GM10248 (cell line): ENCODE results near the gene PDE4B.

Source experiments
- CTCF ChIA-PET: fragments of 300-600 bp; sonication (Branson Sonifier 250); formaldehyde crosslinking; extraction: SDS; loops from one replicate; lab custom pipeline; 2021; ENCODE audit warnings: antibody characterized with exemption; lab: Yijun Ruan, JAX
- POLR2A ChIA-PET: fragments of 350-650 bp; sonication (Branson Sonifier 250); formaldehyde crosslinking; extraction: SDS; loops from one replicate; lab custom pipeline; 2020; ENCODE audit warnings: antibody characterized with exemption; lab: Yijun Ruan, JAX
- DNase-seq: peaks from one replicate; pipeline ENCODE4 v3.0.0; 2012; ENCODE audit errors: extremely low spot score
- TF ChIP-seq, protein P1 (sequence below): IDR thresholded peaks from 2 replicates; pipeline ENCODE4 v1.5.1; 2012; ENCODE audit warnings: mild to moderate bottlenecking, low read depth; ENCODE audit errors: extremely low read depth, missing control alignments, control extremely low read depth

PDE4B gene

DNA sequence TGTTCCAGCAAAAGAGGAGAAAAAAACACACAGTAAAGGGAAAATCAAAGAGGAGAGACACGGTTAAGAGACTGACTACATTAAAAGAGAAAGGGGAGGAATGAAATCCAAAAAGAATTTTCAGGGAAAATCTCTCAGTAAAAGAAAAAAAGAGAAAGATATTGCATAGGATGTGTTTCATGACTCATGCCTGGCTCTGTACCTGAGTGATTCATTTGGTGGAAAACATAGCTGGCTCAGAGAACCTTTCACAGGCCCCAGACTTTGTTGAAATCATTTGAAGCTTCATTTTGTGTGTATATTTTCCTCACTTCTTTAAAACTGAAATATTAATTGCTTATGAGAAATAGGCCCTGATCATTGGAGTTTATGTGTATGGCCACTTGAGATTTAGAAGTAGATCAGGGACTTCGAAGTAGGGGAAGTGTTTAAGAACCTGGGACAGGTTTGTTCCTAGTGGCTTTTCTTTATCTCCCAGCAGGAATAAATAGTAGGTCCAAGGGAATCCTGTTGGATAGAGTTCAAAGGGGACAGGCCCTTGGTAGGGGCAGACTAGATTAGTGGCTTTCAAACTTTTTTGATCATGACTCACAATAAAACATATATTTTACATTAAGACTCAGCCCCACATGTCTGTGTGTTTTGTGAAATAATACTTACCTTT, 502.1 kb downstream of the PDE4B start:
- CTCF ChIA-PET: interaction anchor here (1.4 to 6.4 kb wide), 4 partner anchors 8 to 152 kb away, joined by 3 to 45 read pairs (median 8); no protein-coding TSS in a partner anchor
- POLR2A ChIA-PET: no interaction called here
- DNase-seq: no peak
- TF ChIP-seq, protein P1, sequence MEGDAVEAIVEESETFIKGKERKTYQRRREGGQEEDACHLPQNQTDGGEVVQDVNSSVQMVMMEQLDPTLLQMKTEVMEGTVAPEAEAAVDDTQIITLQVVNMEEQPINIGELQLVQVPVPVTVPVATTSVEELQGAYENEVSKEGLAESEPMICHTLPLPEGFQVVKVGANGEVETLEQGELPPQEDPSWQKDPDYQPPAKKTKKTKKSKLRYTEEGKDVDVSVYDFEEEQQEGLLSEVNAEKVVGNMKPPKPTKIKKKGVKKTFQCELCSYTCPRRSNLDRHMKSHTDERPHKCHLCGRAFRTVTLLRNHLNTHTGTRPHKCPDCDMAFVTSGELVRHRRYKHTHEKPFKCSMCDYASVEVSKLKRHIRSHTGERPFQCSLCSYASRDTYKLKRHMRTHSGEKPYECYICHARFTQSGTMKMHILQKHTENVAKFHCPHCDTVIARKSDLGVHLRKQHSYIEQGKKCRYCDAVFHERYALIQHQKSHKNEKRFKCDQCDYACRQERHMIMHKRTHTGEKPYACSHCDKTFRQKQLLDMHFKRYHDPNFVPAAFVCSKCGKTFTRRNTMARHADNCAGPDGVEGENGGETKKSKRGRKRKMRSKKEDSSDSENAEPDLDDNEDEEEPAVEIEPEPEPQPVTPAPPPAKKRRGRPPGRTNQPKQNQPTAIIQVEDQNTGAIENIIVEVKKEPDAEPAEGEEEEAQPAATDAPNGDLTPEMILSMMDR: no peak

DNA sequence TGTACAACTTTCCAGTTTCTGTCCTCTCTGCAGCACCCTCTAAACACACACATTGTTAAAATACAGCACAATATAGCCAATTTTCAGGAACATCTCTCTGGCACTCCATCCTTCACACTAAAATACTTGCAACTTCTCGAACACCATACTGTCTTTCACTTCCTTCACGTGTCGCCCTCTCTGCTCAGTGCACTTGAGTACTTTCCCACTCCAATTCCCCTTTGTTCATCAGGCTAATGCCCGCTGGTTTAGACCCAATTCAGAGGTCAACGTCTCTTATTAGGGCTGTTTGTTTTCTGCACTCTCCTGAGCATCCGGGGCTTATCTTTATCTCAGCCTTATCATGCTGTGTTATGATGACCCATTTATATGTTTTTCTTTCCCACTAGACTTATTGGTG, 503.1 kb downstream of the PDE4B start:
- ChIA-PET CTCF (interaction anchor here (0.9 to 6.4 kb wide), 7 partner anchors 8 to 151 kb away, joined by 3 to 45 read pairs (median 4); no protein-coding TSS in a partner anchor), POLR2A (interaction anchor here (0.5 kb wide), 1 partner anchor 84 kb away, joined by 3 read pairs; no protein-coding TSS in a partner anchor)
- DNase-seq: no peak
- TF ChIP-seq, protein P1: no peak

DNA sequence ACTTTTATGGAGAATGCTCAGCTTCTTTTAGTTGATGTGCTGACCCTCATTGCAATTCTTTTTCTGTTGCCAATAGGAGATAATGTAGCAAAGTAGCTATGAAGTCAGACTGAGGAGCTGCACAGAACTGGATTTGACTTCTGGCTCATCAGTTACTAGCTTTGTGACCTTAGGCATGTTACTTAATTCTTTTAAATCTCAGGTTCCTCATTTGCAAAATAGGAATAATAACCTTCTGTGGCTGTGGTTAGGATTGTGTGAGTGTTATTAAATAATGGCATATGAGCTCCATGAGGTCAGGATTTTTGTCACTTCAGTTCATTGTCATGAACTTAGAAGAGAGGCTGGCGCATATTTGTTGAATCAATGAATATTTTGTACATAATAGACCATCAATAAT, 503.7 kb downstream of the PDE4B start:
- TF ChIP-seq, protein P1: no peak
- POLR2A ChIA-PET: no interaction called here
- DNase-seq: no peak
- CTCF ChIA-PET: interaction anchor here (0.9 to 3.0 kb wide), 7 partner anchors 10 to 150 kb away, joined by 3 to 11 read pairs (median 4); no protein-coding TSS in a partner anchor

DNA sequence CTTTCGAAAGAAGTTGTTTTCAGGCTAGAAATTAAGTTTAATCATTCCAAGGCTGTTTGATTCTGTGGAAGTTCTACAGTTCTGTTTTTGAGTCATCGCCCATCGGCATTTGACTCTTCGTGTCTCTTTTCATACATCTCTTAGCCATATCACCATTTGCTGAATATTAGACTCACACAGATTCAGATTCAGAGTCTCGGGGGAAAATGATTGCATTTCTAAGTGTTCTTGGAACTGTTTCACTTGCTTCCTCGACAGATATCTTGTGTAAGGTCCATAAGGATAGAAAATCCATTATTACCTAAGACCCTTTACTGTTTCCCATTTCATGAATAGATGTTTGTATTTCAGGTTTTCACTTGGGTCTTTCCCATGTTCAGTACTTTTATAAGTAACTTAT, 504.3 kb downstream of the PDE4B start:
- ChIA-PET CTCF (interaction anchor here (0.9 to 1.4 kb wide), 4 partner anchors 15 to 149 kb away, joined by 3 to 5 read pairs (median 4); no protein-coding TSS in a partner anchor), POLR2A (no interaction called here)
- TF ChIP-seq, protein P1: no peak
- DNase-seq: no peak

DNA sequence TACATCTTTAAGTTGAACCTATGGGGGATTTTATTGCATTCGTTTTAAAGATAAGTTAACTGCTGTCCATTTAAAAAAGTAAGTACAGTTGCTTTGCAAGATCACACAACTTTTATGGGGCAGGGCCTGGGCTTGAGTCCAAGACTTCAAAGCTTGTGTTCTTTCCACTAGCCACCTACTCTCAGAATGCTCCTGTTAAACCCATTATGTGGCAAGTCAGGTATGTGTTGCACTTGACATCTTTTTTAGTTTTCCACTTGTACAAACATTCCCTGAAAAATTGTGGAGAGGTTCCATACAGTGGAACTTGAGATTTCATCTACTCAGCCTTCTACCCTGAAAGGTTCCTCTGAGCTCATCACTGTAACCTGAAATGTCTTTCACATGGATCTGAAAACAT, 505.8 kb downstream of the PDE4B start:
- TF ChIP-seq, protein P1: no peak
- ChIA-PET CTCF (interaction anchor here (0.9 to 2.0 kb wide), 10 partner anchors 9 to 138 kb away, joined by 3 to 14 read pairs (median 4); no protein-coding TSS in a partner anchor), POLR2A (no interaction called here)
- no peak for DNase-seq

DNA sequence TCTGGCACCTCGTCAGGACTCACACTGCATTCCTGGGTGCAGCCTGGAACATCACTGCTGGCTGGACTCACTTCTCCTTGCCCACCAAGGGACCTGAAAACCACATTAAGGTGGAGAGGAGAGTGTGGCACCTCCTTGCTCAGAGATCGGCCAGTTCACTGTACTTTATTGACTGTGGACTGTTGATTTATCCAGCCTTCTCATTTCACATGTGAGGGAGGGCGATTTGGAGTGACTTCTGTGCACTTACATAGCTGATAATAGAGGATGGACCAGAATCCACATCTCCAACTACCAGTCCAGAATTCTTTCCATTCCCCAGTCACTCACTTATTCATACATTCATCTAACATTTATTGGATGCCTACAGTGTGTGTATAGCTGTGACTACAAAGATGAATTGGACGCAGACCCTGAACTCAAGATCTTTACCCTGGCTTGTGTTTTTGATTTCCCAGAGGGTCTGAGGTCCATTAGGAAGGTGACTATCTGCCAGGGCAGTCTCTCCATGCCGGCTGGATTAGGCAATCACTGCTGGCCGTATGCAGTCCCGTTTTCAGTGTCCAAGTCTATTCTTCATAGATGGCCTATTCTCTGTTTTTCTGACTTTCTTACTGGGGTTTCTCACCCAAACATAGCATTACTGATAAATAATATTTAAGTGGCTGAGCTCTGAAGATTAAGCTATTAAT, 507.7 kb downstream of the PDE4B start:
- no peak for DNase-seq
- ChIA-PET CTCF (interaction anchor here (0.8 to 6.7 kb wide), 7 partner anchors 8 to 60 kb away, joined by 3 to 45 read pairs (median 3); no protein-coding TSS in a partner anchor), POLR2A (interaction anchor here (0.7 kb wide), 1 partner anchor 17 kb away, joined by 3 read pairs; no protein-coding TSS in a partner anchor)
- TF ChIP-seq, protein P1: no peak
